ENCODE data around the gene DAB2. TPM values are rescaled to one million over a fixed set of nuclear protein-coding genes. Genes with fewer than 3 reads are reported as not detected.

The DAB2 gene
- total and polyA plus RNA-seq, 5 donors: 6.5 to 27.8 (median 24.3) TPM

GRCh38 chr5:39362646-39363045, 62.1 kb downstream of the DAB2 start:
- peaks cover 2% of the 10 kb centered on the region for H3K9me3 ChIP-seq (ENCODE audit: control insufficient read depth, low read length)
- H3K27me3 ChIP-seq (ENCODE audit: control insufficient read depth, insufficient read depth): no peaks in the 10 kb centered on the region
- H3K4me1 ChIP-seq (ENCODE audit: control insufficient read depth, insufficient read depth, low read length): no peaks in the 10 kb centered on the region
- intact Hi-C loops (cut with DNase I): no loop called here
- ATAC-seq (no peak), DNase-seq (no peak)
- H3K27ac ChIP-seq (ENCODE audit: low read length): no peak overlapping the region
- H3K4me3 ChIP-seq (ENCODE audit: low read length): no peak overlapping the region
- 93% methylated on average over 8 of the region's 8 CpGs for WGBS

- WGBS: 92% methylated on average over 4 of the region's 4 CpGs
- ATAC-seq (no peak), DNase-seq (no peak)
- H3K27ac ChIP-seq (ENCODE audit: low read length): no peak overlapping the region
- peaks cover 2% of the 10 kb centered on the region for H3K9me3 ChIP-seq (ENCODE audit: control insufficient read depth, low read length)
- no peaks in the 10 kb centered on the region for H3K27me3 ChIP-seq (ENCODE audit: control insufficient read depth, insufficient read depth)
- intact Hi-C loops (cut with DNase I): no loop called here
- H3K4me1 ChIP-seq (ENCODE audit: control insufficient read depth, insufficient read depth, low read length): no peaks in the 10 kb centered on the region
- H3K4me3 ChIP-seq (ENCODE audit: low read length): no peak overlapping the region
Observed at GRCh38 chr5:39361306-39361705, 63.5 kb downstream of the DAB2 start.

GRCh38 chr5:39360471-39361111, 64.2 kb downstream of the DAB2 start:
- Histone ChIP-seq H3K4me1 (ENCODE audit: control insufficient read depth, insufficient read depth, low read length) (no peaks in the 10 kb centered on the region), H3K9me3 (ENCODE audit: control insufficient read depth, low read length) (peaks cover 2% of the 10 kb centered on the region), H3K27me3 (ENCODE audit: control insufficient read depth, insufficient read depth) (no peaks in the 10 kb centered on the region), H3K27ac (ENCODE audit: low read length) (no peak overlapping the region), H3K4me3 (ENCODE audit: low read length) (no peak overlapping the region)
- intact Hi-C loops (cut with DNase I): no loop called here
- 78% methylated on average over 5 of the region's 5 CpGs for WGBS
- no peak for DNase-seq
- ATAC-seq: no peak

- intact Hi-C loops (cut with DNase I): no loop called here
Observed at GRCh38 chr5:39356263-39356662, 68.5 kb downstream of the DAB2 start.

GRCh38 chr5:39355324-39355723, 69.5 kb downstream of the DAB2 start:
- DNase-seq: no peak
- no peaks in the 10 kb centered on the region for H3K4me1 ChIP-seq (ENCODE audit: control insufficient read depth, insufficient read depth, low read length)
- ATAC-seq: no peak
- no peaks in the 10 kb centered on the region for H3K27me3 ChIP-seq (ENCODE audit: control insufficient read depth, insufficient read depth)
- peaks cover 6% of the 10 kb centered on the region for H3K9me3 ChIP-seq (ENCODE audit: control insufficient read depth, low read length)
- H3K4me3 ChIP-seq (ENCODE audit: low read length): no peak overlapping the region
- no peak overlapping the region for H3K27ac ChIP-seq (ENCODE audit: low read length)
- intact Hi-C loops (cut with DNase I): no loop called here
- WGBS: 47% methylated on average over 3 of the region's 3 CpGs

More at GRCh38 chr5:39356263-39356662, 68.5 kb downstream of the DAB2 start:
- H3K27ac ChIP-seq (ENCODE audit: low read length): no peak overlapping the region
- 93% methylated on average over 3 of the region's 3 CpGs for WGBS
- peaks cover 4% of the 10 kb centered on the region for H3K9me3 ChIP-seq (ENCODE audit: control insufficient read depth, low read length)
- H3K4me3 ChIP-seq (ENCODE audit: low read length): no peak overlapping the region
- ATAC-seq (no peak), DNase-seq (no peak)
- H3K4me1 ChIP-seq (ENCODE audit: control insufficient read depth, insufficient read depth, low read length): no peaks in the 10 kb centered on the region
- no peaks in the 10 kb centered on the region for H3K27me3 ChIP-seq (ENCODE audit: control insufficient read depth, insufficient read depth)

GRCh38 chr5:39353717-39354399, 70.9 kb downstream of the DAB2 start:
- Histone ChIP-seq H3K27ac (ENCODE audit: low read length) (no peak overlapping the region), H3K27me3 (ENCODE audit: control insufficient read depth, insufficient read depth) (no peaks in the 10 kb centered on the region), H3K4me1 (ENCODE audit: control insufficient read depth, insufficient read depth, low read length) (no peaks in the 10 kb centered on the region), H3K4me3 (ENCODE audit: low read length) (no peak overlapping the region), H3K9me3 (ENCODE audit: control insufficient read depth, low read length) (peaks cover 6% of the 10 kb centered on the region)
- intact Hi-C loops (cut with DNase I): no loop called here
- no peak for DNase-seq
- ATAC-seq: no peak
- 54% methylated on average over 1 of the region's 1 CpG for WGBS

- no peaks in the 10 kb centered on the region for H3K4me1 ChIP-seq (ENCODE audit: control insufficient read depth, insufficient read depth, low read length)
- ATAC-seq: no peak
- H3K4me3 ChIP-seq (ENCODE audit: low read length): no peak overlapping the region
- no peak overlapping the region for H3K27ac ChIP-seq (ENCODE audit: low read length)
- H3K27me3 ChIP-seq (ENCODE audit: control insufficient read depth, insufficient read depth): no peaks in the 10 kb centered on the region
- DNase-seq: no peak
- WGBS: 55% methylated on average over 1 of the region's 1 CpG
- intact Hi-C loops (cut with DNase I): no loop called here
- peaks cover 6% of the 10 kb centered on the region for H3K9me3 ChIP-seq (ENCODE audit: control insufficient read depth, low read length)
Observed at GRCh38 chr5:39352951-39353350, 71.8 kb downstream of the DAB2 start.

GRCh38 chr5:39352170-39352569, 72.6 kb downstream of the DAB2 start:
- 75% methylated on average over 2 of the region's 2 CpGs for WGBS
- intact Hi-C loops (cut with DNase I): no loop called here
- H3K4me1 ChIP-seq (ENCODE audit: control insufficient read depth, insufficient read depth, low read length): no peaks in the 10 kb centered on the region
- no peak overlapping the region for H3K27ac ChIP-seq (ENCODE audit: low read length)
- H3K9me3 ChIP-seq (ENCODE audit: control insufficient read depth, low read length): peaks cover 4% of the 10 kb centered on the region
- no peak overlapping the region for H3K4me3 ChIP-seq (ENCODE audit: low read length)
- no peaks in the 10 kb centered on the region for H3K27me3 ChIP-seq (ENCODE audit: control insufficient read depth, insufficient read depth)
- DNase-seq (no peak), ATAC-seq (no peak)

GRCh38 chr5:39349484-39349883, 75.3 kb downstream of the DAB2 start:
- 79% methylated on average over 4 of the region's 4 CpGs for WGBS
- Histone ChIP-seq H3K4me3 (ENCODE audit: low read length) (no peak overlapping the region), H3K9me3 (ENCODE audit: control insufficient read depth, low read length) (peaks cover 4% of the 10 kb centered on the region), H3K27me3 (ENCODE audit: control insufficient read depth, insufficient read depth) (no peaks in the 10 kb centered on the region), H3K4me1 (ENCODE audit: control insufficient read depth, insufficient read depth, low read length) (no peaks in the 10 kb centered on the region), H3K27ac (ENCODE audit: low read length) (no peak overlapping the region)
- no peak for DNase-seq
- no peak for ATAC-seq
- intact Hi-C loops (cut with DNase I): no loop called here

GRCh38 chr5:39342460-39342859, 82.3 kb downstream of the DAB2 start:
- WGBS: 100% methylated on average over 1 of the region's 1 CpG

GRCh38 chr5:39341896-39342295, 82.9 kb downstream of the DAB2 start:
- Histone ChIP-seq H3K9me3 (ENCODE audit: control insufficient read depth, low read length) (peaks cover 2% of the 10 kb centered on the region), H3K27ac (ENCODE audit: low read length) (no peak overlapping the region), H3K27me3 (ENCODE audit: control insufficient read depth, insufficient read depth) (no peaks in the 10 kb centered on the region), H3K4me3 (ENCODE audit: low read length) (no peak overlapping the region), H3K4me1 (ENCODE audit: control insufficient read depth, insufficient read depth, low read length) (no peaks in the 10 kb centered on the region)
- intact Hi-C loops (cut with DNase I): no loop called here
- 69% methylated on average over 1 of the region's 1 CpG for WGBS
- ATAC-seq (no peak), DNase-seq (no peak)

More at GRCh38 chr5:39342460-39342859, 82.3 kb downstream of the DAB2 start:
- Histone ChIP-seq H3K4me1 (ENCODE audit: control insufficient read depth, insufficient read depth, low read length) (no peaks in the 10 kb centered on the region), H3K4me3 (ENCODE audit: low read length) (no peak overlapping the region), H3K9me3 (ENCODE audit: control insufficient read depth, low read length) (peaks cover 2% of the 10 kb centered on the region), H3K27ac (ENCODE audit: low read length) (no peak overlapping the region), H3K27me3 (ENCODE audit: control insufficient read depth, insufficient read depth) (no peaks in the 10 kb centered on the region)
- DNase-seq (no peak), ATAC-seq (no peak)
- intact Hi-C loops (cut with DNase I): no loop called here

Measured in right cardiac atrium (tissue), 5 donors.